ENCODE measurements around the gene UQCRHL.

Gene UQCRHL

DNA sequence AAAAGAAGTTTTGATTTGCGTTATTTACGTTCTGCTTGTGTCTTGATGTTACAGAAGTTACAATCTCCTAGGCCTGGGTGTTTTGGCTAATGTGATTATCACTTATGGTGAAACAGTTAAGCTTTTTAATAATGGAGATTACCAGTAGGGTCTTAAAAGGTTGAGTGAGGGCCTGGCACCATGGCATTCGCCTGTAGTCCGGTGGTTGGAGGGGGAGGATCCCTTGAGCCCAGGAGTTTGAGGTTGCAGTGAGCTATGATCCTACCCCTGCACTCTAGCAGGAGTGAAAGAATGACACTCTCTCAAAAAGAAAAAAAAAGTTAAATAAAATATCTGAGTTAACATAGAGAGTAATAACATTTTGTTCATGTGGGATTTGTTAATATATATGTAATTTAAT lies 31.3 kb upstream of the UQCRHL start:
- no peak overlapping the region for H3K27ac ChIP-seq
- TF ChIP-seq, protein P1, sequence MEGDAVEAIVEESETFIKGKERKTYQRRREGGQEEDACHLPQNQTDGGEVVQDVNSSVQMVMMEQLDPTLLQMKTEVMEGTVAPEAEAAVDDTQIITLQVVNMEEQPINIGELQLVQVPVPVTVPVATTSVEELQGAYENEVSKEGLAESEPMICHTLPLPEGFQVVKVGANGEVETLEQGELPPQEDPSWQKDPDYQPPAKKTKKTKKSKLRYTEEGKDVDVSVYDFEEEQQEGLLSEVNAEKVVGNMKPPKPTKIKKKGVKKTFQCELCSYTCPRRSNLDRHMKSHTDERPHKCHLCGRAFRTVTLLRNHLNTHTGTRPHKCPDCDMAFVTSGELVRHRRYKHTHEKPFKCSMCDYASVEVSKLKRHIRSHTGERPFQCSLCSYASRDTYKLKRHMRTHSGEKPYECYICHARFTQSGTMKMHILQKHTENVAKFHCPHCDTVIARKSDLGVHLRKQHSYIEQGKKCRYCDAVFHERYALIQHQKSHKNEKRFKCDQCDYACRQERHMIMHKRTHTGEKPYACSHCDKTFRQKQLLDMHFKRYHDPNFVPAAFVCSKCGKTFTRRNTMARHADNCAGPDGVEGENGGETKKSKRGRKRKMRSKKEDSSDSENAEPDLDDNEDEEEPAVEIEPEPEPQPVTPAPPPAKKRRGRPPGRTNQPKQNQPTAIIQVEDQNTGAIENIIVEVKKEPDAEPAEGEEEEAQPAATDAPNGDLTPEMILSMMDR (conservative IDR thresholded peaks at IDR 0.05) = no peak

DNA sequence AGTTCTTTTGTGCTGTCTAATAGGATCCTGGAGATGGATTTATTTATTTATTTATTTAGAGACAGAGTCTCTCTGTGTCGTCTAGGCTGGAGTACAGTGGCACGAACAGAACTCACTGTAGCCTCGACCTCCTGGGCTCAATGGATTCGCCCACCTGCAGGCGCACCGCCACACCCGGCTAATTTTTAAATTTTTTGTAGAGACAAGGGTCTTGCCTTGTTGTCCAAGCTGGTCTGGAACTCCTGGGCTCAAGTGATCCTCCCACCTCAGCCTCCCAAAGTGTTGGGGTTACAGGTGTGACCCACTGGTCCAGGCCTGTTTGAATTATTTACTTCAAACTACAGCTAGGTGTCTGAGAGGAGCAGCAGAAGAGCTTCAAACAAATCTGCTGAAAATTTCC lies 30.5 kb upstream of the UQCRHL start:
- TF ChIP-seq, protein P1 (conservative IDR thresholded peaks at IDR 0.05) = no peak

DNA sequence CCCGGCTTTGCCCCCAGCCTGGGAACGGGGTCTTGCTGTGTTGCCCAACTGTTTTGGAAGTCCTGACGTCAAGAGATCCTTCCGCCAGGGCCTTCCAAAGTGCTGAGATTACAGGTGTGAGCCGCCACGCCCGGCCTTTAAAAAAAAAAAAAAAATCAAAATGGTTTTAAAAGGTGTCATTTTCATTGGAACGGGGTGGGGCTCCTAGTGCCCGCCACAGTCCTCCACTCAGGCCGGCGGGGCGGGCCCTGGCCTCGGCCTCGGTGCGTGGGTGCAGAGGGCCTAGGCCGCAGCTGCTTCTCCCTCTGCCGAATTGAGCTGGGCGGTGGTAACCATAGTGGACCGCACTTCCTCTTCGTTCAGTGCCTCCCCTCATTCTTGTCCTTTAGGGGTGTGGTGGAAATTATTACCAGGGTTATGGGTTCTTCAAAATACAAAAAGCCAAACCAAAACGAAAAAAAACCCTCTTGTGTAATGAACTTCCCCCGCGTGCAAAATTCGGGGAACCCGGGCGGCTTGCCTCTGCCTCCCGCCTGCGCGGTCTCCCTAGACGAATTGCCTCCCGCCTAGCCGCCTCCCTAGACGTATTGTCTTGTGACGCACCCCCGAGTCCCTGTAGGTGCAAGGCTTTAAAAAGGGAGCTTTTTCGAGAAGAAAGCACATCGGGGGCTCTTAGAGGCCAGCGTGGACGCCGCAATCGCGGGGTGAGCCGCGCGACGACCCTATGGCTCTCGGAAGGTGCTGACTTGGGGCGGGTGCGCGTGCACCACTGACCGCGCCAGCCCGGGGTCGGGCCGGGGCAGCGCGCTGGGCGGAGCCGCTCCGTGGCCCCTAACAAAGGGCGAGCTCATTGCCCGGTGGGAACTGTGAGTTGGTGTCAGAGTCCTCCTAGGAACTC lies 29.6 kb upstream of the UQCRHL start:
- TF ChIP-seq, protein P1 (conservative IDR thresholded peaks at IDR 0.05) = no peak
- H3K27ac ChIP-seq = peak overlapping the region; percentile 100

More for the DNA sequence above, 30.5 kb upstream of the UQCRHL start:
- no peak overlapping the region for H3K27ac ChIP-seq

DNA sequence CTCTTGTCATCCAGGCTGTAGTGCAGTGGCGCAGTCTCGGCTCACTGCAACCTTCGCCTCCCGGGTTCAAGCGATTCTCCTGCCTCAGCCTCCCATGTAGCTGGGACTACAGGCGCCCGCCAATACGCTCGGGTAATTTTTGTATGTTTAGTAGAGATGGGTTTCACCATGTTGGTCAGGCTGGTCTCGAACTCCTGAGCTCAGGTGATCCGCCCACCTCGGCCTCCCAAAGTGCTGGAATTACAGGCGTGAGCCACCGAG lies 29.0 kb upstream of the UQCRHL start:
- peak overlapping the region; percentile 100 for H3K27ac ChIP-seq

DNA sequence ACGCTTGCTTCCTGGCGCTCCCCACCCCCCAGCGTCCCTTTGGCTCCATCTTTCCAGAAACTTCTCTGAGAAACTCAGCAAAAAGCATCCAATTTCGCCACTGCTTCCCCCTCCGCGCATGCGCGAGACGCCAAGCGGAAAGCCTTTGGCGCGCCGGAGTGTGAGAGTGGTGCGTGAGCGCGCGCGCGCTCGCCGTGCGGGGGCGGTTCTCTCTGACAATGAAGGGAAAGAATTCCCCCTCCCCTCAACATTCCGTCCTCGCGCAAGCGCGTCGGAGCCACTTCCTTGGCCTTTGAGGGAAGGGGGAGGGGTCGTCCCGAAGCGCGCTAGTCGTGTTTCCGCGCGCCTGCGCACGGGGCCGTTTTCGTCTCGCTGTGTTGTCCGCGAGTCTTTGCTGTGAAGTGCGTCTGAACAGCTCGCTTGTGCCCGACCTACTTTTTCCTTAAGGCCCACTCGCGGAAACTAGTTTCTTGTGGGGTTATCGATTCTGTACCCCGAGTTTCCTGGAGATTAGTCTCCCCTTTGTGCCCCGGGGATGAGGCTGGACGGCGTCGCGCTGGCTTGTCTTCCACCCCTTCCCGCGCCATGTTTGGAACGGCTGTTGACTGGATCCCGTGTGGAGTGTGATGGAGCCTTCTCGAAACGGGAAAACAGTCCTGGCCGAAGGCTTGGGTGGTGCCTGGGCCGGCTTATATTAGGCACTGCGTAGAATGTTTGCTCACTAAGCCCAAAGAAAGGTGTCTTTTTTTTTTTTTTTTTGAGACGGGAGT lies 28.5 kb upstream of the UQCRHL start:
- TF ChIP-seq, protein P1 (conservative IDR thresholded peaks at IDR 0.05) = no peak
- peak overlapping the region; percentile 100 for H3K27ac ChIP-seq

DNA sequence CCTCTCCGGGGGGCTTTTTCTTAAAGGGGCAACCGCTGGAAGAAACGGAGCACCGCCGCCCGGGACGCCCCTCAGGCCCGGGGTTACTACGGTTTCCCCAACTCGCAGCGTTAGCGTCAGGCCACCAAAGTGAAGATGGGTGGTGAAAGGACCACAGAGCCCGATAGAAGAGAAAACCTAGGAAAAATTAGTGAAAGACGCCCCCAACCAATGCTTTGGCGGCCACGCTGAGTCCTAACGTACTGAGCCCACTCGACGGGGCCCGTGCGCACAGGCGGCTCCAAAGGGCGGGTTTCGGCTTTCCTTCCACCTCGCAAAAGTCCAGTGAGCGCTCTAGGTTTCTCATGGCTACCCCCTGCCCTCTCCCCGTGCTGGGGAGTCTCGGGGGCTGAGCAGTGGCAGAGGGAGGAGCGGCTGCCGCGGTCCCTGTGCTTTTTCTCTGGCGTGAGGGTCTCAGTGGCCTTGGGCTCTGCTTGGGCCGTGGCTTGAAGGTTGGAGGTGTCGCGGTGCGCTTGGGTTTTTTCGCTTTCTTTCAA lies 27.8 kb upstream of the UQCRHL start:
- TF ChIP-seq, protein P1 (conservative IDR thresholded peaks at IDR 0.05) = no peak

DNA sequence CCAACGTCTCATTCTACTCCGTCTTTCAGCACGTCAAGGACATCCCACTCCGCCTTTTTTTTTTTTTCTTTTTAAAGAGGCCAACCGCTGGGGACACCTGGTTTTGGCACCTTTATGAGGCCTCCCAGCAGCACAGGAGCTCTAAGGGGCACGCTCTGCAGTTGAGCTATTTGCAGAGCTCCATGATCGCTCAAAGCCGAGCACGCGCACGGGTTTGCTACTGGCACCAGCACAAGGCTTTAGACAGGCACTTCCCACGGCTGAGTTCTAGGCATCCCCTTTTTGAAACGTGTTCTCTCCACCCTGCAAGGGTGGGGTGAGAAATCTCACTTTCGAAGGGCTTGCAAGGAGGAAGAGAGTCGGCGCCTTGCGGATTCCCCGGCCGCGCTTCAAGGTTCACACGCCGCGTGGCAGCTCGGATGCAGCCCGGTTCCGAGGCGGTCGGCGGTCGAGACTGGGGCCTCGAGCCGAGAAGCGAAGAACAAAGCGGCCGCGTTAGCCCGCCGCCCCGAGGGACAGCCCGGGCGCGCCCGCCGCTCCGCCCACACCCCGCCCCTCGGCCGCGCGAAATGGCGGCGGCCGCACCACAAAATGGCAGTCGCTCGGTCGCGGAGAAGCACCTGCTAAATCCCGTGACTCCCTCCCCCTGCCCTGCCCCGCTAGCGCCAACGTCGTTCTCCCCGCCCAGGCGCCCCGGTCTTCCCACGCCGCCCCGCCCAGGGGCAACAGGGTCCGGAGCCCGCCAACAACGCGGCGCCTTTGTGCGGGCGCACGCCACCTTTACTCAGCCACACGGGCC lies 27.2 kb upstream of the UQCRHL start:
- peak overlapping the region; percentile 100 for H3K27ac ChIP-seq

More for the DNA sequence above, 27.8 kb upstream of the UQCRHL start:
- H3K27ac ChIP-seq = peak overlapping the region; percentile 100

More for the DNA sequence above, 27.2 kb upstream of the UQCRHL start:
- TF ChIP-seq, protein P1 (conservative IDR thresholded peaks at IDR 0.05) = no peak

All from VCaP (cell line).